Endothelial cell of umbilical vein (primary cell): ENCODE results near the gene SLC27A2. TPM values are rescaled to one million over a fixed set of nuclear protein-coding genes. Genes with fewer than 3 reads are reported as not detected.

Experiments
- BruUV-seq: library from RNA; stranded (reverse); fragments of 400-500 nt; replicated peaks from 2 replicates; lab custom pipeline; 2021; lab: Mats Ljungman, UMichigan
- CTCF ChIA-PET: fragments of 300-600, 350-600 bp; sonication (Branson Sonifier 250); formaldehyde crosslinking; loops from one replicate; lab custom pipeline; 2021; ENCODE audit warnings: antibody characterized with exemption, inconsistent platforms; lab: Charles Lee
- POLR2A ChIA-PET: fragments of 300-600, 350-600 bp; sonication (Branson Sonifier 250); formaldehyde crosslinking; loops from one replicate; lab custom pipeline; 2021; ENCODE audit warnings: antibody characterized with exemption, inconsistent platforms; lab: Charles Lee
- DNase-seq: peaks from one replicate; pipeline ENCODE4 v3.0.0-alpha.2; 2011; ENCODE audit warnings: low read depth, low spot score
- FAIRE-seq: peaks from 2 replicates; lab custom pipeline; 2011; peaks lifted over from hg19 to GRCh38; lab: Jason Lieb, UNC
- H2AFZ ChIP-seq: 2 replicates; pipeline ENCODE4 v1.6.0; 2012; ENCODE audit warnings: low read depth, low read length, control low read depth, inconsistent platforms
- H3K27ac ChIP-seq: 2 replicates; pipeline ENCODE4 v1.5.1; 2011; ENCODE audit warnings: low read depth, mild to moderate bottlenecking, control low read depth, low read length, moderate library complexity; ENCODE audit not compliant: insufficient read depth
- H3K27me3 ChIP-seq, 2 experiments: 2 replicates each; pipeline versions ENCODE4 v1.6.0 to v1.6.1; 2011; ENCODE audit warnings: low read length in 2 of 2, mixed read lengths in 1 of 2; ENCODE audit not compliant: control insufficient read depth in 2 of 2, insufficient read depth in 2 of 2
- H3K36me3 ChIP-seq, 2 experiments: 2 replicates in 1 of 2; 3 replicates in 1 of 2; pipeline ENCODE4 v1.5.1; 2011; ENCODE audit warnings: low read length in 2 of 2, mild to moderate bottlenecking in 1 of 2, moderate library complexity in 1 of 2; ENCODE audit not compliant: control insufficient read depth in 2 of 2, insufficient read depth in 2 of 2; ENCODE audit errors: extremely low read depth in 1 of 2
- H3K4me1 ChIP-seq: 3 replicates; pipeline ENCODE4 v1.5.1; 2011; ENCODE audit warnings: mild to moderate bottlenecking, low read length; ENCODE audit not compliant: control insufficient read depth, insufficient read depth; ENCODE audit errors: extremely low read depth
- H3K4me2 ChIP-seq: 2 replicates; pipeline ENCODE4 v1.6.1; 2011; ENCODE audit warnings: low read length, control low read depth, mixed read lengths; ENCODE audit not compliant: insufficient read depth
- H3K4me3 ChIP-seq, 3 experiments: fragments of 200-600 bp in 1 of 3; sonication (generic), shearing (Covaris generic) in 1 of 3; replicated peaks in 1 of 3; 2 replicates each; pipeline ENCODE4 v1.5.1; 2011 to 2016; ENCODE audit warnings: control low read depth in 3 of 3, low read length in 3 of 3, mild to moderate bottlenecking in 2 of 3, inconsistent platforms in 1 of 3, low read depth in 1 of 3, moderate library complexity in 1 of 3; ENCODE audit not compliant: insufficient read depth in 1 of 3
- H3K79me2 ChIP-seq: 2 replicates; pipeline ENCODE4 v1.6.0; 2012; ENCODE audit warnings: low read length, inconsistent platforms; ENCODE audit not compliant: control insufficient read depth, insufficient read depth
- H3K9ac ChIP-seq: replicated peaks from 2 replicates; pipeline ENCODE3; 2011; ENCODE audit warnings: low read length, control low read depth; ENCODE audit not compliant: insufficient read depth; ENCODE audit errors: extremely low read depth
- H3K9me1 ChIP-seq: replicated peaks from 3 replicates; pipeline ENCODE4 v1.6.0; 2011; ENCODE audit warnings: mild to moderate bottlenecking, low read length; ENCODE audit not compliant: control insufficient read depth, insufficient read depth; ENCODE audit errors: extremely low read depth
- H3K9me3 ChIP-seq: replicated peaks from 2 replicates; pipeline ENCODE4 v1.5.1; 2012; ENCODE audit warnings: low read length, inconsistent platforms; ENCODE audit not compliant: control insufficient read depth, insufficient read depth
- H4K20me1 ChIP-seq: replicated peaks from 2 replicates; pipeline ENCODE3; 2011; ENCODE audit warnings: mild to moderate bottlenecking, low read length; ENCODE audit not compliant: control insufficient read depth, insufficient read depth; ENCODE audit errors: extremely low read depth
- EZH2 ChIP-seq: IDR thresholded peaks from 2 replicates; pipeline ENCODE4 v1.6.1; 2012; ENCODE audit warnings: borderline replicate concordance, low read depth, mild to moderate bottlenecking, moderate library complexity, low read length, inconsistent platforms; ENCODE audit not compliant: severe bottlenecking
- FOS ChIP-seq: IDR thresholded peaks from 2 replicates; pipeline ENCODE4 v1.6.1; 2011; ENCODE audit warnings: mild to moderate bottlenecking, low read length, moderate library complexity, borderline replicate concordance; ENCODE audit not compliant: insufficient read depth
- GATA2 ChIP-seq: IDR thresholded peaks from 2 replicates; pipeline ENCODE4 v1.7.0; 2011; ENCODE audit warnings: low read depth, mild to moderate bottlenecking, moderate library complexity, mixed read lengths, low read length; ENCODE audit not compliant: insufficient read length, insufficient read depth
- JUN ChIP-seq: IDR thresholded peaks from 2 replicates; pipeline ENCODE4 v1.6.1; 2011; ENCODE audit warnings: borderline replicate concordance, low read depth; ENCODE audit not compliant: insufficient read length, insufficient read depth
- MAX ChIP-seq: IDR thresholded peaks from 2 replicates; pipeline ENCODE4 v1.6.1; 2011; ENCODE audit not compliant: insufficient read depth, insufficient read length
- MYC ChIP-seq: IDR thresholded peaks from one replicate; pipeline ENCODE4 v1.6.1; 2011; ENCODE audit warnings: mild to moderate bottlenecking, low read depth, low read length
- POLR2A ChIP-seq: IDR thresholded peaks from 2 replicates; pipeline ENCODE4 v1.6.1; 2012; ENCODE audit warnings: low read depth, mild to moderate bottlenecking, control low read depth, low read length
- POLR2AphosphoS5 ChIP-seq: IDR thresholded peaks from 2 replicates; pipeline ENCODE4 v1.6.1; 2012; ENCODE audit warnings: low read depth, mild to moderate bottlenecking, control low read depth, low read length, moderate library complexity; ENCODE audit not compliant: insufficient read depth
- dilution Hi-C: fragments of 300-500 bp; cut with MboI; formaldehyde crosslinking; loops from one replicate; pipeline ENCODE4 v1.15.0; 2019; ENCODE audit warnings: low sequenced_read_pairs; ENCODE audit not compliant: extremely low pct_ligation_motif_present
- intact Hi-C: fragments of 100-400 bp; cut with micrococcal nuclease; formaldehyde crosslinking; loops from one replicate; pipeline ENCODE4 v1.10.0; 2022
- polyA plus RNA-seq, 4 experiments: library from polyadenylated mRNA; depleted of rRNA in 3 of 4; stranded (reverse) in 3 of 4; unstranded in 1 of 4; fragments of >200 nt; gene quantifications; 2 replicates each; pipeline versions ENCODE4 v1.2.1 to v1.2.3, GENCODE V29; 2011 to 2012; ENCODE audit warnings: missing spikeins in 1 of 4
- total RNA-seq: library from RNA; stranded (reverse); gene quantifications from 2 replicates; pipeline ENCODE4 v1.2.3, GENCODE V29; 2021
- TF ChIP-seq, protein P1 (sequence below), 2 donors: IDR thresholded peaks; 1 replicate in 1 of 2; 2 replicates in 1 of 2; pipeline ENCODE4 v1.5.1; 2011; ENCODE audit warnings: low read length in 2 of 2, mild to moderate bottlenecking in 2 of 2, moderate library complexity in 2 of 2, control low read depth in 1 of 2, inconsistent platforms in 1 of 2, low read depth in 1 of 2; ENCODE audit not compliant: insufficient read depth in 1 of 2; ENCODE audit errors: extremely low read depth in 1 of 2

Gene SLC27A2
- total and polyA plus RNA-seq, 2 donors (not counting 3 experiments of a cell fraction or from before 2014, with no cell fraction given): not detected

GRCh38 chr15:50275091-50275490 lies 93.1 kb downstream of the SLC27A2 start:
- no peak for FAIRE-seq
- dilution Hi-C loops: no loop called here
- BruUV-seq: no TSS peak

More at GRCh38 chr15:50275091-50275490, 93.1 kb downstream of the SLC27A2 start:
- H3K4me3 ChIP-seq: no peak overlapping the region
- no peak overlapping the region for H3K9ac ChIP-seq
- no peaks in the 10 kb centered on the region for H3K36me3 ChIP-seq
- H3K4me1 ChIP-seq: no peaks in the 10 kb centered on the region
- DNase-seq: no peak
- no peaks in the 10 kb centered on the region for H4K20me1 ChIP-seq
- TF ChIP-seq JUN (no peak), POLR2A (no peak), MYC (no peak), MAX (no peak), FOS (no peak), GATA2 (no peak), POLR2AphosphoS5 (no peak), EZH2 (no peak)
- TF ChIP-seq, protein P1, sequence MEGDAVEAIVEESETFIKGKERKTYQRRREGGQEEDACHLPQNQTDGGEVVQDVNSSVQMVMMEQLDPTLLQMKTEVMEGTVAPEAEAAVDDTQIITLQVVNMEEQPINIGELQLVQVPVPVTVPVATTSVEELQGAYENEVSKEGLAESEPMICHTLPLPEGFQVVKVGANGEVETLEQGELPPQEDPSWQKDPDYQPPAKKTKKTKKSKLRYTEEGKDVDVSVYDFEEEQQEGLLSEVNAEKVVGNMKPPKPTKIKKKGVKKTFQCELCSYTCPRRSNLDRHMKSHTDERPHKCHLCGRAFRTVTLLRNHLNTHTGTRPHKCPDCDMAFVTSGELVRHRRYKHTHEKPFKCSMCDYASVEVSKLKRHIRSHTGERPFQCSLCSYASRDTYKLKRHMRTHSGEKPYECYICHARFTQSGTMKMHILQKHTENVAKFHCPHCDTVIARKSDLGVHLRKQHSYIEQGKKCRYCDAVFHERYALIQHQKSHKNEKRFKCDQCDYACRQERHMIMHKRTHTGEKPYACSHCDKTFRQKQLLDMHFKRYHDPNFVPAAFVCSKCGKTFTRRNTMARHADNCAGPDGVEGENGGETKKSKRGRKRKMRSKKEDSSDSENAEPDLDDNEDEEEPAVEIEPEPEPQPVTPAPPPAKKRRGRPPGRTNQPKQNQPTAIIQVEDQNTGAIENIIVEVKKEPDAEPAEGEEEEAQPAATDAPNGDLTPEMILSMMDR (IDR thresholded peaks at IDR 0.05; ENCODE audit: extremely low read depth in 1 of 2, insufficient read depth in 1 of 2, low read depth in 1 of 2, low read length in 2 of 2): no peak
- H3K9me3 ChIP-seq: no peaks in the 10 kb centered on the region
- H3K27ac ChIP-seq: no peak overlapping the region
- H3K27me3 ChIP-seq: no peaks in the 10 kb centered on the region
- no peaks in the 10 kb centered on the region for H3K9me1 ChIP-seq
- intact Hi-C loops: no loop called here
- POLR2A ChIA-PET: no interaction called here
- CTCF ChIA-PET: no interaction called here
- H3K79me2 ChIP-seq: no peaks in the 10 kb centered on the region
- no peak overlapping the region for H3K4me2 ChIP-seq
- H2AFZ ChIP-seq: no peak overlapping the region
